ENCODE data around the gene ZNF2. TPM values are rescaled to one million over a fixed set of nuclear protein-coding genes. Genes with fewer than 3 reads are reported as not detected.
A peak's percentile ranks its signal among the peaks of the same experiment; 100 is the strongest.

ZNF2 gene
- total RNA-seq, 1 experiment from 2014 or later: 2.4 TPM

- TF ChIP-seq FOXK1 (CRISPR knock-in tag; IDR thresholded peaks at IDR 0.05) (peak; percentile 84; the same call in 1 of the 2 replicates), CREM (CRISPR knock-in tag; IDR thresholded peaks at IDR 0.05) (peak; percentile 43; the same call in 1 of the 2 replicates), MYBL2 (CRISPR knock-in tag; IDR thresholded peaks at IDR 0.05) (0 out of 2 replicates have a peak, but pooled peaks have one; percentile 22), TEAD1 (CRISPR knock-in tag; IDR thresholded peaks at IDR 0.05) (0 out of 2 replicates have a peak, but pooled peaks have one; percentile 28), USF2 (CRISPR knock-in tag; IDR thresholded peaks at IDR 0.05) (peak; percentile 40), IRF2 (CRISPR knock-in tag; IDR thresholded peaks at IDR 0.05; ENCODE audit: borderline replicate concordance, low read depth) (no peak)
These were observed 41.7 kb downstream of the ZNF2 start, which contains the start of gene ZNF892 (continued) for GRCh38 chr2:95207111-95207961.

GRCh38 chr2:95208106-95208505 lies 42.5 kb downstream of the ZNF2 start:
- Mint-ChIP-seq H3K9me3 (peaks cover 33% of the 10 kb centered on the region), H3K27me3 (ENCODE audit: low read depth) (peaks cover 22% of the 10 kb centered on the region), H3K4me1 (peaks cover 21% of the 10 kb centered on the region), H3K27ac (no peak overlapping the region; the same call in 1 of the 2 replicates), H3K4me3 (peak overlapping the region; percentile 91), H3K36me3 (peaks cover 40% of the 10 kb centered on the region)
- ChIA-PET CTCF (no interaction called here), POLR2A (no interaction called here)
- ATAC-seq (no peak), DNase-seq (ENCODE audit: low spot score) (no peak)
- no peak for TF ChIP-seq ESRRA (CRISPR knock-in tag; IDR thresholded peaks at IDR 0.05; ENCODE audit: borderline replicate concordance)
- TF ChIP-seq IRF2 (CRISPR knock-in tag; IDR thresholded peaks at IDR 0.05; ENCODE audit: borderline replicate concordance, low read depth): no peak
- TF ChIP-seq FOXP4 (CRISPR knock-in tag; IDR thresholded peaks at IDR 0.05): no peak
- TF ChIP-seq PRRX2 (CRISPR knock-in tag; IDR thresholded peaks at IDR 0.05): no peak
- TF ChIP-seq E2F5 (CRISPR knock-in tag; IDR thresholded peaks at IDR 0.05): no peak
- TF ChIP-seq TEAD4 (CRISPR knock-in tag; IDR thresholded peaks at IDR 0.05): no peak
- TF ChIP-seq SP1 (CRISPR knock-in tag; conservative IDR thresholded peaks at IDR 0.05): no peak
- no peak for TF ChIP-seq USF2 (CRISPR knock-in tag; IDR thresholded peaks at IDR 0.05)
- TF ChIP-seq MLX (CRISPR knock-in tag; IDR thresholded peaks at IDR 0.05): no peak

GRCh38 chr2:95215018-95215612 lies 49.5 kb downstream of the ZNF2 start:
- H3K4me3 Mint-ChIP-seq: no peak overlapping the region
- no peak for ATAC-seq
- POLR2A ChIA-PET: no interaction called here
- H3K27ac Mint-ChIP-seq: no peak overlapping the region
- H3K36me3 Mint-ChIP-seq: peaks cover 98% of the 10 kb centered on the region
- CTCF ChIA-PET: no interaction called here
- peaks cover 14% of the 10 kb centered on the region for H3K27me3 Mint-ChIP-seq (ENCODE audit: low read depth)
- TF ChIP-seq SP1 (CRISPR knock-in tag; conservative IDR thresholded peaks at IDR 0.05) (no peak), ZBTB21 (CRISPR knock-in tag; IDR thresholded peaks at IDR 0.05; ENCODE audit: borderline replicate concordance) (no peak), NFYB (CRISPR knock-in tag; conservative IDR thresholded peaks at IDR 0.05; ENCODE audit: low read depth) (no peak), JAZF1 (CRISPR knock-in tag; IDR thresholded peaks at IDR 0.05) (no peak), IRF2 (CRISPR knock-in tag; IDR thresholded peaks at IDR 0.05; ENCODE audit: borderline replicate concordance, low read depth) (no peak), USF2 (CRISPR knock-in tag; IDR thresholded peaks at IDR 0.05) (no peak)
- no peaks in the 10 kb centered on the region for H3K4me1 Mint-ChIP-seq
- no peak for DNase-seq (ENCODE audit: low spot score)
- peaks cover 93% of the 10 kb centered on the region for H3K9me3 Mint-ChIP-seq
